Erythroblast (primary cell): Measurements from ENCODE around the gene DCP1B.

ENCODE experiments used
- GATA1 ChIP-seq: IDR thresholded peaks from 2 replicates; pipeline ENCODE4 v1.6.1; 2011; ENCODE audit warnings: low read depth, mild to moderate bottlenecking, control low read depth, low read length, moderate library complexity
- POLR2A ChIP-seq: IDR thresholded peaks from 2 replicates; pipeline ENCODE4 v1.6.1; 2011; ENCODE audit warnings: mild to moderate bottlenecking, low read length

GRCh38 chr12:1992732-1993131, 11.5 kb downstream of the DCP1B start:
- TF ChIP-seq POLR2A (no peak), GATA1 (no peak)
